C4-2B (cell line): ENCODE results near the gene CST4.
"Not testable (repeated sequence)": the region's sequence is repeated elsewhere in the genome, so short reads cannot be mapped to it uniquely, and the experiment has no call there.

Experiments used
- H3K27ac ChIP-seq: fragments of 450-650 bp; 2 replicates; pipeline ENCODE4 v1.5.1; 2017
- ZFX ChIP-seq: fragments of 450-650 bp; IDR thresholded peaks from 2 replicates; pipeline ENCODE4 v1.6.1; 2017
- TF ChIP-seq, protein P1 (sequence below): fragments of 450-650 bp; conservative IDR thresholded peaks from 2 replicates; pipeline ENCODE4 v1.5.1; 2017; ENCODE audit warnings: mild to moderate bottlenecking

The CST4 gene

DNA sequence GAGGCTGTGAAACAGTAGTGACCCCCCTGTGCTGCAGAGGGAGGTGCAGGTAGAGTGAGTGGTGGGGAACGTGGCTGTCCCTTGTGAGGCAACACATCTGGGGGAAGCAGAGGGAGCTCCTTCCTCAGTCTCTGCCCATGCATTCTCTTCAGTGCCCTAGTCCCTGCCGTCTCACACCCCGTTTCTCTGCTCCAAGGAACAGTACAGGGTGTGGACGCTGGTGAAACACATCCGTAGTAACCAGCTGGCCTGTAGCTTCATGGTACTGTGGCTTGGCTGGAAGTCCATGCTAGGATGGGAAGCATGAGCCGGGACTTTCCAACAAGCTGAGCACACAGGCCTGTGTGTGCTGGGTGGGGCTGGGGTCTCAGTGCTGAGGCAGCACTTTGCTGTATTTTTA is 25.7 kb downstream of the CST4 start:
- no peak overlapping the region for H3K27ac ChIP-seq
- no peak for TF ChIP-seq ZFX
- TF ChIP-seq, protein P1, sequence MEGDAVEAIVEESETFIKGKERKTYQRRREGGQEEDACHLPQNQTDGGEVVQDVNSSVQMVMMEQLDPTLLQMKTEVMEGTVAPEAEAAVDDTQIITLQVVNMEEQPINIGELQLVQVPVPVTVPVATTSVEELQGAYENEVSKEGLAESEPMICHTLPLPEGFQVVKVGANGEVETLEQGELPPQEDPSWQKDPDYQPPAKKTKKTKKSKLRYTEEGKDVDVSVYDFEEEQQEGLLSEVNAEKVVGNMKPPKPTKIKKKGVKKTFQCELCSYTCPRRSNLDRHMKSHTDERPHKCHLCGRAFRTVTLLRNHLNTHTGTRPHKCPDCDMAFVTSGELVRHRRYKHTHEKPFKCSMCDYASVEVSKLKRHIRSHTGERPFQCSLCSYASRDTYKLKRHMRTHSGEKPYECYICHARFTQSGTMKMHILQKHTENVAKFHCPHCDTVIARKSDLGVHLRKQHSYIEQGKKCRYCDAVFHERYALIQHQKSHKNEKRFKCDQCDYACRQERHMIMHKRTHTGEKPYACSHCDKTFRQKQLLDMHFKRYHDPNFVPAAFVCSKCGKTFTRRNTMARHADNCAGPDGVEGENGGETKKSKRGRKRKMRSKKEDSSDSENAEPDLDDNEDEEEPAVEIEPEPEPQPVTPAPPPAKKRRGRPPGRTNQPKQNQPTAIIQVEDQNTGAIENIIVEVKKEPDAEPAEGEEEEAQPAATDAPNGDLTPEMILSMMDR, result no peak

DNA sequence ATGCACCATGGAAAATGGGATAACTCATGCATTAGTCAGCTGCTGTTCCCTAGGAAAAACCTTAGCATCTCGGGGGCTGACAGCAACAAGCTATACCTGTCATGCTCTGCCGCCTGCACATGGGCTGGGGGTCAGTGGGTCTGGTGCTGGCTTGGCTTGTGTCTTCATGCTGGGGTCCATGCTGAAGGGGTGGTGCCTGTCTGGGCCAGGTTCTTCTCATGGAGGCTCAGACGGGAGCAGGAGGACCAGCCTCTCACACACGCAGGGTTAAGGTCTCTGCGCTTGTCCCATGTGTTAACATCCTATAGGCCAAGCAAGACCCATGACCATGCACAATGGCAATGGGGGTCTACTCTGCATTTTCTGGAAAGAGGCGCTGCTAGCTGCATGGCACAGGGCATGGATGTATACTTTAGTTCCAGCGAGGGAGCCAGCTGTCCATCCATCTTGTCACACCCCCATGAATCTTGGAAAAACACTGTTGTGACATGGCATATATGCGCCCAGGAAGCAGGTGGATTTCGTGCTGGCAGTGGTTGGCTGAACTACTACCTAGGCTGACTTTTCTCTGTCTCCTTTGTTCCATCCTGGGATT is 26.5 kb downstream of the CST4 start:
- TF ChIP-seq, protein P1, result no peak
- TF ChIP-seq ZFX, result no peak
- H3K27ac ChIP-seq, result no peak overlapping the region

DNA sequence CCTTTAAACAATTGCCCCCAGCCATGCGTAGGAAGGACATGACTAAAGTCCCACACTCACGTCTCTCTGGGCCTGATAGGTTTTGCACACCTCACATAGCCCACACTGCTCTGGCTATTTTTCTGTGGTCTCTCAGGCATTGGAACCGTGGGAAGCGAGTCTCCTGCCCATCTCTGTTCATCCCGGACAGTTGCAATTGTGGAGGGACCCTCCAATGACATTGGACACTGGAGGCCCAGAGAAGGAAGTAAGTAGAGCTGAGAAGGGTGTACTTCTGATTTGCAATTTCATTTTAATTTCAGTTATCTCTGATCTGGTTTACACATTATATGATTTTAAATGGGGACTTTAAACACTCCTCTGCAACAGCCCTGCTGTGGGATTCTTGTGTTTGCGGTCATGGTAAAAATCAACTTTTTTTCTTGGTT is 27.8 kb downstream of the CST4 start:
- TF ChIP-seq, protein P1, result no peak
- TF ChIP-seq ZFX, result no peak
- no peak overlapping the region for H3K27ac ChIP-seq

DNA sequence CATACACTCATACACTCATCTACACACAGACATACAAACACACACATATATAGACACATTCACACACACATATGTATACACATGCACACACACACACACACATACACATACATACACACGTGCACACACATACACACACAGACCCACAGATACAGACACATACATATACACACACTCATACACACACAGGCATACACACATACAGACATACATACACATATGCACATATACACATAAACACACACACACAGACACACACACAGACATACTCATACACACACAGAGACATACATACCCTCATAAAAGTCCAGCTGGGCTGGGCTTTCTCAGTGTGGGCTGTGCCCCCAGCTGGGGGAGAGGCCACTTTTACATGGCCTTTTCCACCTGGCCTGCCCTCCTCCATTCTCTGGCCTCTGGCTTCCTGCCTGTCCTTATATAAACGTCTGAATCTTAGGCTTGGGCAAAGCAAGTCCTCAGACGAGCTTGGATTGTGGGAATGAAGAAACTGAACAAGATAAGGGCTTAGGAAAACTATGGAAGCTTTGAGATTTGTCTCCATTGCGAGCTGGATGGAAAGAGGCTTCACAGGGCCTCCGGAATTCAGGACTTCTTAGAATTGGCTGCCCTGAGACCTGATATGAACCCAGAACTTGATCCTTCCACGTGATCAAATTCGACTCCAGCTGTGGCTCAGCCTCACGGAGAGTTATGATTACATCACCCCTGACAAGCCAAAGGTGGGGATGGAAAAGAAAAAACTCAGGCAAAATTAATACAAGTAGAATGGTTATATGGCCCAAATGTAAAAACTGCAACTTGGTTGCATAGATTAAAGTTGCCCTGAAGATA is 28.6 kb downstream of the CST4 start:
- no peak for TF ChIP-seq ZFX
- TF ChIP-seq, protein P1, result no peak
- H3K27ac ChIP-seq, result no peak overlapping the region

DNA sequence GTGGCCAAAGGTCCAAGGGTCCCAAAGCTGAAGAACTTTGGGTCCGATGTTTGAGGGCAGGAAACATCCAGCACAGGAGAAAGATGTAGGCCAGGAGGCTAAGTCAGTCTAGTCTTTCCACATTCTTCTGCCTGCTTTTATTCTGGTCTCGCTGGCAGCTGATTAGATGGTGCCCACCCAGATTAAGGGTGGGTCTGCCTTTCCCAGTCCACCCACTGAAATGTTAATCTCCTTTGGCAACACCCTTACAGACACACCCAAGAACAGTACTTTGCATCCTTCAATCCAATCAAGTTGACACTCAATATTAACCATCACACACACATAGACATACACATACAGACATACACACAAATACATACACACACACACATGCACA is 29.2 kb downstream of the CST4 start:
- not testable (repeated sequence) for H3K27ac ChIP-seq

DNA sequence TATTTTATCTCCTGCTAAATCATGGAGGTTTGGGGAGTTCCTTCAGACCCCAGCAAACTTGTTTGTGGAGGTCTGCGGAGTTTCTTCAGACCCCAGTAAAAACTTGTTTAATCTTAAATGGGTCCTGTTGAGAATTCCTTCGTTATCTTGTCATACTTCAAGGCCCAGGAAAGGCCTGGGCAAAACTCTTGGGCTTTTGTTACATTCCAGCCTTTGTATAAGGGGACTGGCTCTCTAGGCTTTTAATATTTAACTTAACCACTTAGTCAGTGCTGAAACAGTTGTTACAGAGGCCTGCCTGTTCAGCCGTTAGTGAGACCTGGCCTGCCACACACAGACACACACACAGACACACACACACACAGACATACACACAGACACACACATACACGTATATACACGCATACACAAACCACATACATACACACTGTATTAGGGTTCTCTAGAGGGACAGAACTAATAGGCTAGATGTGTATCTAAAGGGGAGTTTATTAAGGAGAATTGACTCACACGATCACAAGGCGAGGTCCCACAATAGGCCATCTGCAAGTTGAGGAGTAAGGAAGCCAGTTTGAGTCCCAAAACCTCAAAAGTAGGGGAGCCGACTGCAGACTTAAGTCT is 29.7 kb downstream of the CST4 start:
- H3K27ac ChIP-seq, result no peak overlapping the region
- TF ChIP-seq, protein P1, result no peak

DNA sequence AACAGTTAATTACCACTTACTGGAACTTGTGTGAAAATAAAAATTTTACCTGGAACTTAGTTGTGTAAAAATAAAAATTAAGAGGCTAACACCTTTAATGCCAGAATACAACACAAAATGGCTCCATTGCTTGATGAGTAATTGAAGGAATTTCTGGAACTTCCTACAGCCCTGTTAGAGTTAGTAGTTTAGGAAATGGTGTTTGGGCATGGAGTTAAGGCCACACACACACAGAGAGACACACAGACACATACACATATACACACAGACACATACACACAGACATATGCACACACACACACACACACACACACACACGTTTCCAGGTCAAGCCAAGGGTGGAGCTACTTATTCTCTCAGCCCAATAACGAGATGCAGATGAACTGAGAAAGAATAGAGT is 30.5 kb downstream of the CST4 start:
- H3K27ac ChIP-seq, result no peak overlapping the region
- no peak for TF ChIP-seq ZFX
- TF ChIP-seq, protein P1, result no peak
